Umbilical cord (tissue), 2 donors: ENCODE results near the gene FXYD3. TPM values are rescaled to one million over a fixed set of nuclear protein-coding genes. Genes with fewer than 3 reads are reported as not detected.
"Not testable (repeated sequence)": the region's sequence is repeated elsewhere in the genome, so short reads cannot be mapped to it uniquely, and the experiment has no call there.

Experiments
- DNase-seq: peaks from one replicate; pipeline ENCODE4 v3.0.0-alpha.2; 2015; ENCODE audit warnings: low spot score
- total RNA-seq: library from RNA; depleted of rRNA; stranded (reverse); fragments of >200 nt; gene quantifications from one replicate; pipeline ENCODE4 v1.2.3, GENCODE V29; 2014; ENCODE audit warnings: low replicate concordance; ENCODE audit not compliant: insufficient read depth

The FXYD3 gene
- total RNA-seq, 1 donor from 2014 or later = 26.7 TPM

GRCh38 chr19:35086455-35086854, 29.2 kb upstream of the FXYD3 start:
- DNase-seq = no peak

GRCh38 chr19:35087393-35087792, 28.2 kb upstream of the FXYD3 start:
- DNase-seq = no peak

- peak; percentile 66 for DNase-seq
Observed at GRCh38 chr19:35088131-35088913, 27.3 kb upstream of the FXYD3 start.

GRCh38 chr19:35089554-35089953, 26.1 kb upstream of the FXYD3 start:
- no peak for DNase-seq

- DNase-seq = no peak
Observed at GRCh38 chr19:35090160-35090505, 25.5 kb upstream of the FXYD3 start.

- DNase-seq = peak; percentile 80
Observed at GRCh38 chr19:35090506-35091214, 25.0 kb upstream of the FXYD3 start.

- DNase-seq = no peak
Observed at GRCh38 chr19:35093430-35093829, 22.2 kb upstream of the FXYD3 start.

GRCh38 chr19:35093941-35094647, 21.5 kb upstream of the FXYD3 start:
- no peak for DNase-seq

GRCh38 chr19:35094656-35095055, 21.0 kb upstream of the FXYD3 start:
- no peak for DNase-seq

GRCh38 chr19:35095667-35096368, 19.8 kb upstream of the FXYD3 start:
- DNase-seq = peak; percentile 45

GRCh38 chr19:35098413-35099049, 17.1 kb upstream of the FXYD3 start:
- DNase-seq = no peak

- DNase-seq = no peak
Observed at GRCh38 chr19:35099155-35099896, 16.3 kb upstream of the FXYD3 start.

- no peak for DNase-seq
Observed at GRCh38 chr19:35099897-35100275, 15.7 kb upstream of the FXYD3 start.

GRCh38 chr19:35100588-35101533, 14.8 kb upstream of the FXYD3 start:
- DNase-seq = no peak

GRCh38 chr19:35101949-35102348, 13.7 kb upstream of the FXYD3 start:
- not testable (repeated sequence) for DNase-seq

- DNase-seq = not testable (repeated sequence)
Observed at GRCh38 chr19:35103614-35104013, 12.0 kb upstream of the FXYD3 start.

- no peak for DNase-seq
Observed at GRCh38 chr19:35104361-35104760, 11.3 kb upstream of the FXYD3 start.

- no peak for DNase-seq
Observed at GRCh38 chr19:35105047-35105410, 10.6 kb upstream of the FXYD3 start.

- no peak for DNase-seq
Observed at GRCh38 chr19:35105411-35106290, 10.0 kb upstream of the FXYD3 start.
